ENCODE results near the gene IRF2BP1.

DNA sequence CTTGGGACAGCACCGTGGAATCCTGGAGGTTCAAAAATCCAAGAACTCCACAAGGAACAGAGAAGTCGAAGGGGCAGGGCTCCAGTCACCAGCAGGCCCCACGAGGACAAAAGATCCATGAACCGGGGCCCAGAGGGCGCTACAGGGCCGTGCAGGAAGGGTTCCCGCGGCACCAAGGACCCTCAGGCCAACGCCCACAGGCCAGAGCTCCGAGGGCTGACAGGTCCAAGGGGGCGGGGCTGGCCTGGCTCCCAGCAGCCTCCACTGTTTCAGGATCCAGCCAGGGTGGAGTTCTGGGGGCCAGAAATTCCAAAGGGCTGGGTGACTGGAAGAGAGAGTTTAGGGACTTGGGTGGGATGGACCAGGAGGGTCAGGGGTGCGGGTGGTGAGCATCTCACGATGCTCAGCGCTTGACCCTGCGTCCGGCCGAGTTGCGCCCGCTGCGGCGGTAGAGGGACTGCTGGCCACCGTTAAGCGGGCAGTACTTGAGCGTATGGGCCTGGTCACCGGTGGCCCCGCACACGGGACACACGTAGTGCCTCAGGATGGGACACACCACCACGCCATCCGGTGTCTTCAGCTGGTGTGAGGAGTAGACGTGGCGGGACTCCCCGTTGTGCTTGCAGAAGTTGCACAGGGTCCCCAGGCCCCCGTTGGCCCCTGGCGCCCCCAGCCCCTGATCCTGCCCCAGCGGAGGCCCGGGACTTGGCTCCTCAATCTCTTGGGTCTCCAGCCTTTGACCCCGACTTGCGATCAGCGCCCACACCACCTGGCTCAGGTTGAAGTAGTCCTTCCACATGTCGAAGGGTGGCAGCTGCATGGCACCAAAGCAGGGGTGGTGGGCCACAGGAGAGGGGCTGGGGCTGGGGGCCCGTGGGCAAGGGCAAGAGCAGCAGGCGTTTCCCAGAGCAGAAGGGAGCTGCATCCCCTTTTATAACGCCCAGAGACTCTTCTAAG, 28.2 kb upstream of the IRF2BP1 start, which contains the start of gene NANOS2:
- TF ChIP-seq POLR2A (IDR thresholded peaks at IDR 0.05; ENCODE audit: low read depth, low read length) (no peak), POLR2AphosphoS5 (IDR thresholded peaks at IDR 0.05; ENCODE audit: low read depth, low read length) (no peak)
